Kidney epithelial cell (primary cell): Measurements from ENCODE around the gene MYL6B. TPM values are rescaled to one million over a fixed set of nuclear protein-coding genes. Genes with fewer than 3 reads are reported as not detected.
A peak's percentile ranks its signal among the peaks of the same experiment; 100 is the strongest.

ENCODE experiments used
- DNase-seq: peaks from one replicate; pipeline ENCODE4 v3.0.0-alpha.2; 2010; ENCODE audit warnings: low read depth
- H3K27me3 ChIP-seq: 2 replicates; pipeline ENCODE4 v1.6.0; 2011; ENCODE audit warnings: low read length; ENCODE audit not compliant: control insufficient read depth, insufficient read depth
- H3K36me3 ChIP-seq: 2 replicates; pipeline ENCODE4 v1.5.1; 2011; ENCODE audit warnings: low read length; ENCODE audit not compliant: control insufficient read depth, insufficient read depth
- H3K4me3 ChIP-seq: 2 replicates; pipeline ENCODE4 v1.5.1; 2011; ENCODE audit warnings: low read depth, mild to moderate bottlenecking, control low read depth, low read length
- CTCF ChIP-seq: IDR thresholded peaks from 2 replicates; pipeline ENCODE4 v1.5.1; 2011; ENCODE audit warnings: mild to moderate bottlenecking, moderate library complexity, low read length, control low read depth, inconsistent platforms; ENCODE audit not compliant: insufficient read depth, poor library complexity, severe bottlenecking
- total RNA-seq: library from RNA; depleted of rRNA; stranded (reverse); fragments of >200 nt; gene quantifications from 2 replicates; pipeline ENCODE4 v1.2.3, GENCODE V29; 2015

Gene MYL6B
- total RNA-seq, 1 donor from 2014 or later = 107 TPM

GRCh38 chr12:56104815-56105608 lies 47.4 kb upstream of the MYL6B start:
- peak overlapping the region; percentile 75 for H3K4me3 ChIP-seq
- no peaks in the 10 kb centered on the region for H3K36me3 ChIP-seq
- DNase-seq = no peak
- no peak for TF ChIP-seq CTCF
- H3K27me3 ChIP-seq = no peaks in the 10 kb centered on the region

GRCh38 chr12:56105609-56105902 lies 46.8 kb upstream of the MYL6B start:
- peak overlapping the region; percentile 75 for H3K4me3 ChIP-seq
- DNase-seq = no peak
- H3K36me3 ChIP-seq = no peaks in the 10 kb centered on the region
- TF ChIP-seq CTCF = no peak
- H3K27me3 ChIP-seq = no peaks in the 10 kb centered on the region

- no peak for DNase-seq
- no peak for TF ChIP-seq CTCF
- Histone ChIP-seq H3K4me3 (no peak overlapping the region), H3K36me3 (no peaks in the 10 kb centered on the region), H3K27me3 (no peaks in the 10 kb centered on the region)
Measured at GRCh38 chr12:56107242-56107641, 45.1 kb upstream of the MYL6B start.

- H3K36me3 ChIP-seq = no peaks in the 10 kb centered on the region
Measured at GRCh38 chr12:56110571-56110970, 41.8 kb upstream of the MYL6B start.

GRCh38 chr12:56114084-56114483 lies 38.3 kb upstream of the MYL6B start:
- TF ChIP-seq CTCF = no peak

More at GRCh38 chr12:56110571-56110970, 41.8 kb upstream of the MYL6B start:
- Histone ChIP-seq H3K4me3 (no peak overlapping the region), H3K27me3 (no peaks in the 10 kb centered on the region)
- TF ChIP-seq CTCF = no peak
- no peak for DNase-seq

GRCh38 chr12:56115329-56115728 lies 37.1 kb upstream of the MYL6B start:
- Histone ChIP-seq H3K4me3 (peak overlapping the region; percentile 74), H3K36me3 (no peaks in the 10 kb centered on the region), H3K27me3 (no peaks in the 10 kb centered on the region)
- no peak for DNase-seq
- no peak for TF ChIP-seq CTCF

More at GRCh38 chr12:56114084-56114483, 38.3 kb upstream of the MYL6B start:
- DNase-seq = no peak
- no peaks in the 10 kb centered on the region for H3K36me3 ChIP-seq
- H3K27me3 ChIP-seq = no peaks in the 10 kb centered on the region
- no peak overlapping the region for H3K4me3 ChIP-seq
